Lung (tissue), 16 donors: ENCODE measurements around the gene PER2. TPM values are rescaled to one million over a fixed set of nuclear protein-coding genes. Genes with fewer than 3 reads are reported as not detected.

Experiments used
- ATAC-seq: fragments of 200-7000 bp; cut with Tn5 transposase; one replicate; pipeline ENCODE4 v1.9.1; 2020; ENCODE audit warnings: moderate number of reproducible peaks; ENCODE audit not compliant: insufficient read depth, low FRiP score
- DNase-seq, 3 donors: peaks; one replicate each; pipeline ENCODE4 v3.0.0-alpha.2; 2013 to 2017
- H3K27ac ChIP-seq, 2 donors: one replicate each; pipeline ENCODE4 v1.5.1; 2013; ENCODE audit warnings: mild to moderate bottlenecking in 2 of 2, moderate library complexity in 2 of 2, control low read depth in 1 of 2, inconsistent platforms in 1 of 2, low read depth in 1 of 2, low read length in 1 of 2
- H3K27me3 ChIP-seq, 3 donors: one replicate each; pipeline ENCODE4 v1.5.1; 2013; ENCODE audit warnings: low read length in 2 of 3; ENCODE audit not compliant: control insufficient read depth in 3 of 3, insufficient read depth in 3 of 3
- H3K36me3 ChIP-seq, 4 donors: one replicate each; pipeline ENCODE4 v1.5.1; 2013; ENCODE audit warnings: low read length in 4 of 4, mild to moderate bottlenecking in 1 of 4, moderate library complexity in 1 of 4; ENCODE audit not compliant: control insufficient read depth in 4 of 4, insufficient read depth in 4 of 4
- H3K4me1 ChIP-seq, 5 donors: one replicate each; pipeline ENCODE4 v1.5.1; 2013; ENCODE audit warnings: low read length in 5 of 5, mild to moderate bottlenecking in 2 of 5, moderate library complexity in 1 of 5; ENCODE audit not compliant: control insufficient read depth in 5 of 5, insufficient read depth in 5 of 5
- H3K4me3 ChIP-seq: one replicate; pipeline ENCODE4 v1.5.1; 2013; ENCODE audit warnings: mild to moderate bottlenecking, control low read depth, moderate library complexity
- H3K9ac ChIP-seq, 2 donors: one replicate each; pipeline ENCODE4 v1.5.1; 2013; ENCODE audit warnings: low read length in 2 of 2, control low read depth in 1 of 2; ENCODE audit not compliant: insufficient read depth in 1 of 2
- H3K9me3 ChIP-seq, 4 donors: one replicate each; pipeline ENCODE4 v1.5.1; 2013; ENCODE audit warnings: low read length in 3 of 4, mild to moderate bottlenecking in 1 of 4, moderate library complexity in 1 of 4; ENCODE audit not compliant: control insufficient read depth in 4 of 4, insufficient read depth in 3 of 4
- CTCF ChIP-seq: IDR thresholded peaks from 2 replicates; pipeline ENCODE4 v1.5.1; 2012; ENCODE audit warnings: mild to moderate bottlenecking; ENCODE audit errors: control extremely low read depth, extremely low read depth
- WGBS, 2 donors: extraction: QIAGEN DNeasy Blood & Tissue Kit; methylation state at CpG; one replicate each; pipeline ENCODE4 v1.1.7; 2013; 5-methylcytosine and 5-hydroxymethylcytosine counted together
- long read RNA-seq, 5 donors: transcript quantifications; one replicate each; lab custom pipeline, GENCODE V29; 2026
- polyA plus RNA-seq, 2 donors: library from polyadenylated mRNA; stranded (reverse); fragments of 200-250 nt; gene quantifications; one replicate each; pipeline ENCODE4 v1.2.1, GENCODE V29; 2013
- total RNA-seq, 2 donors: library from RNA; depleted of rRNA in 1 of 2; stranded (reverse); fragments of >200 nt in 1 of 2; gene quantifications; one replicate each; pipeline ENCODE4 v1.2.1, GENCODE V29; 2014 to 2021
- donor health status: control.
- donor health status: control.
- donor health status: Bipolar disorder and iron deficiency.
- donor health status: healthy.
- donor health status: DM: yes; HTN: yes; CAD: no.

The PER2 gene, protein sequence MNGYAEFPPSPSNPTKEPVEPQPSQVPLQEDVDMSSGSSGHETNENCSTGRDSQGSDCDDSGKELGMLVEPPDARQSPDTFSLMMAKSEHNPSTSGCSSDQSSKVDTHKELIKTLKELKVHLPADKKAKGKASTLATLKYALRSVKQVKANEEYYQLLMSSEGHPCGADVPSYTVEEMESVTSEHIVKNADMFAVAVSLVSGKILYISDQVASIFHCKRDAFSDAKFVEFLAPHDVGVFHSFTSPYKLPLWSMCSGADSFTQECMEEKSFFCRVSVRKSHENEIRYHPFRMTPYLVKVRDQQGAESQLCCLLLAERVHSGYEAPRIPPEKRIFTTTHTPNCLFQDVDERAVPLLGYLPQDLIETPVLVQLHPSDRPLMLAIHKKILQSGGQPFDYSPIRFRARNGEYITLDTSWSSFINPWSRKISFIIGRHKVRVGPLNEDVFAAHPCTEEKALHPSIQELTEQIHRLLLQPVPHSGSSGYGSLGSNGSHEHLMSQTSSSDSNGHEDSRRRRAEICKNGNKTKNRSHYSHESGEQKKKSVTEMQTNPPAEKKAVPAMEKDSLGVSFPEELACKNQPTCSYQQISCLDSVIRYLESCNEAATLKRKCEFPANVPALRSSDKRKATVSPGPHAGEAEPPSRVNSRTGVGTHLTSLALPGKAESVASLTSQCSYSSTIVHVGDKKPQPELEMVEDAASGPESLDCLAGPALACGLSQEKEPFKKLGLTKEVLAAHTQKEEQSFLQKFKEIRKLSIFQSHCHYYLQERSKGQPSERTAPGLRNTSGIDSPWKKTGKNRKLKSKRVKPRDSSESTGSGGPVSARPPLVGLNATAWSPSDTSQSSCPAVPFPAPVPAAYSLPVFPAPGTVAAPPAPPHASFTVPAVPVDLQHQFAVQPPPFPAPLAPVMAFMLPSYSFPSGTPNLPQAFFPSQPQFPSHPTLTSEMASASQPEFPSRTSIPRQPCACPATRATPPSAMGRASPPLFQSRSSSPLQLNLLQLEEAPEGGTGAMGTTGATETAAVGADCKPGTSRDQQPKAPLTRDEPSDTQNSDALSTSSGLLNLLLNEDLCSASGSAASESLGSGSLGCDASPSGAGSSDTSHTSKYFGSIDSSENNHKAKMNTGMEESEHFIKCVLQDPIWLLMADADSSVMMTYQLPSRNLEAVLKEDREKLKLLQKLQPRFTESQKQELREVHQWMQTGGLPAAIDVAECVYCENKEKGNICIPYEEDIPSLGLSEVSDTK (N-terminal part only)
- total RNA-seq (10 to 100 TPM; 15.0 to 27.1 TPM), polyA plus RNA-seq (1 to 10 TPM; 4.1 to 6.0 TPM)
- long read RNA-seq, donor 1, partial matches to known transcripts = 14 of 14 reads
- long read RNA-seq, donor 1, other reads (novel, unspliced or antisense) = 0 of 14 reads
- long read RNA-seq, donor 2 = 0 reads
- long read RNA-seq, donor 3 = 0 reads
- long read RNA-seq, donor 4 = 0 reads
- long read RNA-seq, donor 5 = 0 reads

DNA sequence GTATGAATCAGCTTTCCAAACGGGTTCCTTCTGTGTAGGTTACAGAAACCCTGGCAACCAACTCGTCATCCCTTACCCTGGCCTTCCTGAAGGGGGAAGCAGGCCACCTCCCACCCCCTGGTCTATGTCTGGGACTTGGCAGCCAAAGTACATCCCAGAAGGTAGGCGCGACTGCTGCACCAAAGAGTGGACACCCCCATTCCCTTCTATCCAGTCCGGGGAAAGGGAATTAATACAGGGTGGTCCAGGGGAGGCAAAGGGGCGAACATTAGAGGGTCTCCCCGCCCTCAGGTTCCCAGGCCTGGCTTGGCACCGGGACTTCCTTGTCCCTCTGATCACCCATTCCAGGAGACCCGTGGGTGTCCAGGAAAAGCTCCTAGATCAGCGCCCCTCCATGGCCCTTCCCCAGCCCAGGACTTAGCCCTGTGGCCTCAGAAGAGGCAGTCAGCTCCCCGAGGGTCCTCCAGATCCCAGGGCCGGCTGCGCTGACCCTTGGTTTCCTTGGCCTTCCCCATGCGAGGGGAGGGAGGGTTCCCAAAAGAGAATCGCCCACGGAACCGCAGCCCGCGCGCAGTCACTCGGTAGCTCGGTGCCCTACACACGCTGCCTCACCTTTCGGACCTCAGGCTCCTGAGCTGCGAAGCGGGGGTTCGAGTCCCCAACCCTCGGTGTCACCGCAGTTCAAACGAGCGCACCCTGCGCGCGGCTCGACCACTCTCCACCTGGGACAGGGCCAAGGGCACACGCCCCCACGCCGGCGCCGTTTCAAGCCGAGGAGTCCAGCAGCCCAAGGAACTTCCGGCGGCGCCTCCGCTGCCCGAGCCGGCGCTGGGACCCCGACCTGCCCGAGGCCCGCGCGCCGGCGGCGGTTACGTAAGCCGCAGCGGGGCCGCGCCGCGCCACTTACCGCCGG lies at the start of gene PER2:
Gene PER2, minus strand, starts transcription at position 874 of the 913 bp plus-strand sequence. CDS start 10,674 bp downstream, outside the sequence.
- H3K9ac ChIP-seq = peak within 1 kb of the TSS; percentile 75 to 98
- no peaks in the 10 kb centered on the region for H3K9me3 ChIP-seq
- peak within 1 kb of the TSS; percentile 85 to 97 for H3K27ac ChIP-seq
- 1% methylated on average over 63 to 65 of the region's 65 CpGs for WGBS, 2 donors
- ATAC-seq (peak; percentile 1), DNase-seq (peak; percentile 79 to 88 (median 86))
- peaks cover 12 to 37% (median 21%) of the 10 kb centered on the region in 5 donors for H3K4me1 ChIP-seq
- peak within 1 kb of the TSS; percentile 82 for H3K4me3 ChIP-seq
- no peak for TF ChIP-seq CTCF
- no peaks in the 10 kb centered on the region for H3K36me3 ChIP-seq
- no peaks in the 10 kb centered on the region for H3K27me3 ChIP-seq

- 88 to 91% methylated on average over 5 of the region's 5 CpGs for WGBS, 2 donors
- peaks cover 0 to 12% (median 6%) of the 10 kb centered on the region in 4 donors for H3K36me3 ChIP-seq
Measured at GRCh38 chr2:238337846-238338245, 49.4 kb upstream of the PER2 start.

More at GRCh38 chr2:238337846-238338245, 49.4 kb upstream of the PER2 start:
- no peak for TF ChIP-seq CTCF
- no peaks in the 10 kb centered on the region for H3K27me3 ChIP-seq
- DNase-seq = no peak
- H3K4me1 ChIP-seq = no peaks in the 10 kb centered on the region
- H3K4me3 ChIP-seq = no peak overlapping the region
- no peak overlapping the region for H3K27ac ChIP-seq
- no peak overlapping the region for H3K9ac ChIP-seq
- ATAC-seq = no peak
- H3K9me3 ChIP-seq = no peaks in the 10 kb centered on the region
